Measurements from ENCODE around the gene PRKCA.

Gene PRKCA

DNA sequence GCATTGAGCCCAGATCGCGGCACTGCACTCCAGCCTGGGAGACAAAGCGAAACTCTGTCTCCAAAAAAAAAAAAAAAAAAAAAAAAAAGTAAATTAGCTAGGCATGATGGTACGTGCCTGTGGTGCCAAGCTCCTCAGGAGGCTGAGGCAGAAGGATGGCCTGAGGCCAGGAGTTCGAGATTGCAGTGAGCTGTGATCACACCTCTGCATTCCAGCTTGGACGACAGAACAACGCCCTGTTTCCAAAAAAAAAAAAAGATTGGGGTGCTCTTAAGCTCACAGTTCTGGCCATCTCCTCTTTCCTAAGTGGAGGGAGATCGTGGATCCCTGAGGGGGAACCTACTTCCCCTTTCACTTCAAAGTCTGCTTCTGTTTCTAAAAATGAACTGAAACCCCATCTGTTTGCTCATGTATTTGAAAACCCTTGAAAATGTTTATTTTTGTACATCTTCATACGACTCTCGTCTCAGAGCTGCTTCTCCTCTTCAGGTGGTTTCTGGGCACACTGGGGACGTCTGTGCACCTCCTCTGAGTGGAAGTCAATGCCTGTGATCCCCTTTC lies 138.8 kb downstream of the PRKCA start:
- TF ChIP-seq, protein P1, sequence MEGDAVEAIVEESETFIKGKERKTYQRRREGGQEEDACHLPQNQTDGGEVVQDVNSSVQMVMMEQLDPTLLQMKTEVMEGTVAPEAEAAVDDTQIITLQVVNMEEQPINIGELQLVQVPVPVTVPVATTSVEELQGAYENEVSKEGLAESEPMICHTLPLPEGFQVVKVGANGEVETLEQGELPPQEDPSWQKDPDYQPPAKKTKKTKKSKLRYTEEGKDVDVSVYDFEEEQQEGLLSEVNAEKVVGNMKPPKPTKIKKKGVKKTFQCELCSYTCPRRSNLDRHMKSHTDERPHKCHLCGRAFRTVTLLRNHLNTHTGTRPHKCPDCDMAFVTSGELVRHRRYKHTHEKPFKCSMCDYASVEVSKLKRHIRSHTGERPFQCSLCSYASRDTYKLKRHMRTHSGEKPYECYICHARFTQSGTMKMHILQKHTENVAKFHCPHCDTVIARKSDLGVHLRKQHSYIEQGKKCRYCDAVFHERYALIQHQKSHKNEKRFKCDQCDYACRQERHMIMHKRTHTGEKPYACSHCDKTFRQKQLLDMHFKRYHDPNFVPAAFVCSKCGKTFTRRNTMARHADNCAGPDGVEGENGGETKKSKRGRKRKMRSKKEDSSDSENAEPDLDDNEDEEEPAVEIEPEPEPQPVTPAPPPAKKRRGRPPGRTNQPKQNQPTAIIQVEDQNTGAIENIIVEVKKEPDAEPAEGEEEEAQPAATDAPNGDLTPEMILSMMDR (conservative IDR thresholded peaks at IDR 0.05; ENCODE audit: low read depth, low read length), result no peak
- H3K4me3 ChIP-seq (ENCODE audit: low read length), result no peak overlapping the region
- no peak for DNase-seq (ENCODE audit: low read depth)

DNA sequence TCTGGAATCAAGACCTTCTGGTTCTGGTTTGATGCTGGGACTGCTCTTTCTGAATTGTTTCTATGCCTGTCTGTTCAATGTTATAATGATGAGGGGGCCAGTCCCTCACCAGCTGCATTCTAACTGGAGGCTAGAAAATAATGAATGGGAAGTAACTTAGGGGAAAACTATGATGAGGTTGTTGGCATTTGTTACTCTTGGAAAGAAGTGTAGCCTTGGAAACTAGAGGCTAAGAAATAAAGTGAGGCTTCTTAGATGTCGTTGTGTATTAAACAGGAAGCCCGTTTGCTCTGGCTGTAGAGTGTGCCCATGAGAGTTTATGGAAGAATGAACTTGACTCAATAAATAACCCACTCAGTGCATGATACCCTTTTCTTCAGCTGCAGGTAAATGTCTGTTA lies 140.8 kb downstream of the PRKCA start:
- TF ChIP-seq, protein P1 (conservative IDR thresholded peaks at IDR 0.05; ENCODE audit: low read depth, low read length), result no peak
- H3K4me3 ChIP-seq (ENCODE audit: low read length), result no peak overlapping the region
- no peak for DNase-seq (ENCODE audit: low read depth)

DNA sequence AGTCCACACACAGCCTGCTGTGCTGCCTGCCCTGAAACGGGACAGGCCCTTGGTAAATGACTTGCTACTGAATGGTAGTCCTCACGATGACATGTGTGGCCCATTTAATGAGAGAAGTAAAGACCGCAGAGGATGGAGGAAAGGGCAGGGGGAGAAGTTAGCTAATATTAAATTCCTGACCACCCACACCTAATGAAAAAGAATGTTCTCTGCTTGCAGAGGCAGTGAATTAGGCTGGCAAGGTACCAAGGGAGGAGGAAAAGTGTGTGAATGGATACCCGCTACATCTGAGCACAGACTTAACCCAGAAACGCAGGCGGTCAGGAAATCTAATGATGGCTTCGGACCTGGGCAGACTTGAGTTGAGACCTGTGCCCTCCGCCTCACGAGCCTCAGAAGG lies 141.2 kb downstream of the PRKCA start:
- TF ChIP-seq, protein P1 (conservative IDR thresholded peaks at IDR 0.05; ENCODE audit: low read depth, low read length), result no peak
- H3K4me3 ChIP-seq (ENCODE audit: low read length), result no peak overlapping the region
- DNase-seq (ENCODE audit: low read depth), result no peak

DNA sequence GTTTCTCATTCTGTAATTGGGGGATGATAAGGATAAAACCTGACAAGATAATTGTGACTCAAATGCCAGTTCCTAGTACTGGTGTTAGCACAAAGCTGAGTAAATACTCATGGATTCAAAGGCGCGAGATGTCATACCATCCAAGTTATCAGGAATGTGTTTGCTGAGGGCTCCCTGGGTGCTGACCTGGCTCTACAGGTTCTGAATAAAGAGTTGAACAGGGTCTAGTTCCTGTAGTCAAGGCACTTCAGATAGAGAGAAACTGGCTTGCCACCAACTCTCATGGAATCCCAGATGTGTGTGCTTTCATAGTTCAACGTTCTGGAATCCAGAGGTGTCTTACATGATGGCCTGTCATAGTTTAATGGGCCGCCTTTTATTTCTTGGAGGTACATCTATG lies 141.6 kb downstream of the PRKCA start:
- TF ChIP-seq, protein P1 (conservative IDR thresholded peaks at IDR 0.05; ENCODE audit: low read depth, low read length), result no peak
- no peak overlapping the region for H3K4me3 ChIP-seq (ENCODE audit: low read length)
- DNase-seq (ENCODE audit: low read depth), result no peak

DNA sequence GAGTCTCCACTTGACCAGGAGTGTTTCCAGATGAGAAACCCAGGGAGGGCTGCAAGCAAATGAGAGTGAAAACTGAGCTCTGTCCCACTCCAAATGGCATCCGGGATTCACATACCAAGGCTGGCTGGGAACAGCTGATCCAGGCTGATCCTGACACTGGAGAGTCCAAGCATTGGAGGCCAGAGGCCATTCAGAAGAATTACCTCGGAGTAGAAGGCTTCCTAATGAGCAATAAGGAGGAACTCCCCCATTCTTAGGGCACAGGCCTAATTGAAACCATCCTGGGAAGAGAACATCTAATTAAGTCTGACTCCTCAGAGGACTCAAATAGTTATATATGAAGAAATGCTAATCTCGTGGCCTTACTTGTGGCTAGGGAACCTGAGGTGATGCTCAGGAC lies 142.8 kb downstream of the PRKCA start:
- no peak overlapping the region for H3K4me3 ChIP-seq (ENCODE audit: low read length)
- TF ChIP-seq, protein P1 (conservative IDR thresholded peaks at IDR 0.05; ENCODE audit: low read depth, low read length), result no peak
- DNase-seq (ENCODE audit: low read depth), result no peak

DNA sequence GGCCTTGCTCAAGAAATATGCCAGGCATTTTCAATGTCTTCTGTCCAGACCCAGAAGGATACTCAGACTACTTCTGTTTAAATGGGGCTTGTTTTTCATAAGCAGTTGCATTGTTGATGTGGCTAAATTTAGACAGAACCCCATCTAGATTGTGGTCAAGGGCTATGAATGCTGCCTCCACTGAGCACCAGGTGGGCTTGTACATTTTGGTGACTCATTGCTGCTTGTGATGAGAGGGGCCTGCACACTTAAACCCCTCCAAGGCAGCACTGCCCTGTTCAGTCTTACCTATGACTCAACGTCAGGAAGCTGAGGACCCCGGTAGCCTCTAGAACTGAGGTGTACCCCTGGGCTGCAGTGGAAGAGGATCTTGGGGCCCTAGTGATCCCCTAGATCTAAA lies 144.0 kb downstream of the PRKCA start:
- TF ChIP-seq, protein P1 (conservative IDR thresholded peaks at IDR 0.05; ENCODE audit: low read depth, low read length), result no peak
- no peak for DNase-seq (ENCODE audit: low read depth)
- H3K4me3 ChIP-seq (ENCODE audit: low read length), result no peak overlapping the region

DNA sequence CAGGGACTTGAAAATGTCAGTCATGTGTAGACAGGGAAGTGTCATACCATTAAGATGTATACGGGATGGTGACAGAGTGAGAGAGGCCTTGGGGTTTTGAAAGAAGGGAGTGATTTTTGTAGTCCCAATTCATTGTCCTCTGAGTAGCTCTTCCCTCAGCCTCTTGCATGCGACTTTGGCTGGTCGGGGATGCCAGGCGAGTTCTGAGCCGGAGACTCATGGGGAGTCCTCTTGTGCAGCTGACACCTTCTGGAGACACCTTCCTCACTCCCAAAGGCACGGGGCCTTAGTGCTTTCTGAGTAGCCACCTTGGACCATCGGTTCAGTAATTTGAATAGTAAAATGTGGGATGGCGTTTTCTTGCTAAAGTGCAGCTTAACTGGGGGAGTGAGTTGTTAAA lies 144.7 kb downstream of the PRKCA start:
- no peak overlapping the region for H3K4me3 ChIP-seq (ENCODE audit: low read length)
- DNase-seq (ENCODE audit: low read depth), result no peak
- TF ChIP-seq, protein P1 (conservative IDR thresholded peaks at IDR 0.05; ENCODE audit: low read depth, low read length), result no peak

All from retinal pigment epithelial cell (primary cell).